AG08396 (cell line): Measurements from ENCODE around the gene AKT3.
"Not testable (repeated sequence)": the region's sequence is repeated elsewhere in the genome, so short reads cannot be mapped to it uniquely, and the experiment has no call there.

Experiments
- DNase-seq: peaks from one replicate; pipeline ENCODE4 v3.0.0; 2012; ENCODE audit warnings: low spot score, mixed read lengths

The AKT3 gene

DNA sequence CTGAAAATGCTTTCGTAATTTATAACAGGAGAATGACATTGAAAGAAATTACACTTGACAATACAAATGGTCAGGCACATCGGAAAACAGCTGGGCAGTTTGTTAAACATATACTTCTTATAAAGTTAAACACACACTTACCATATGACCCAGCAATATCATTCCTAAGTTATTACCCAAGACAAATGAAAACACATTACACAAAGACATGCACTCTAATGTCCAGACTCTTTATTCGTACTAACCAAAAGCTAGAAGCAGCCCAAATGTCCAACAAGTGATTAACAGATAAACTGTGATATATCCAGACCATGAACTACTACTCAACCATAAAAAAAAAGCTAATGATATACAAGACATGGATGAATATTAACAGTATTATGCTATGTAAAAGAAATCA is 8.5 kb downstream of the AKT3 start:
- no peak for DNase-seq

DNA sequence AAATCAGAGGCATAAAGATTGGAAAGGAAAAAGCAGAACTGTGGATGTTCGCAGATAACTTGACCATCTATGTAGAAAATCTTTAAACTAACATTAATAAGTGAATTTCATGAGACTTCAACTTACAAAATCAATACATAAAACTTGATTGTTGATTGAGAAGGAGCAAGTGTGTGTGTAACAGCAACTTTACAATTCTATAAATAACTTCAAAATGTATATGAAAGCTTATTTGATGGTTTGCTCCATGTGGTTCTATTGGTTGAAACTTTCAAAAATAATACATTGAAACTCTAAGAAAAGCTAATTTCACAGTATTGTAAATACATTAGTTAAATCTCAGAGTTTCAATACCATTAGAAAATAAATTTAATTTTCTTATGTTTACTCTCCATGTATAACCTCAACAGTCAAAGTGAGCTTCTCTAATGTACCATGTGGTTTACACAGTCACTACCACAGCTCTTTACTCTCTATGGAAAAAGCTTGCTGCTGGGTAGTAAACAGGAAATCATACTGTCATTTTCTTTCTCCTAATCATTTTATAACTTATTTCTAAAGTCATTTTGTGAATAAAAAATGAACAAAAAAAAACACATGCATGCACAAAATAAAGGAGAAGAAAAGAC is 12.0 kb downstream of the AKT3 start:
- DNase-seq = no peak

DNA sequence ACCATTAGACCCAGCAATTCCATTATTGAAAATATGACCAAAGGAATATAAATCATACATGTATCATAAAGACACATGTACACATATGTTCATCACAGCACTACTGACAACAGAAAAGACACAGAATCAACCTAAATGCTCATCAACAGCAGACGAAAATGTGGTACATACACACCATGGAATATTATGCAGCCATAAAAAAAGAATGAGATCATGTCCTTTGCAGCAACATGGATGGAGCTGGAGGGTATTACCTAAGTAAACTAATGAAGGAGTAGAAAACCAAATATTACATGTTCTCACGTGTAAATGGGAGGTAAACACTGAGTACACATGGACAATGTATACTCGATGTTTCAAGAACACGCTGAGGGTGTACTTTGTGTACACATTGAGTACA is 15.9 kb downstream of the AKT3 start:
- DNase-seq = no peak

DNA sequence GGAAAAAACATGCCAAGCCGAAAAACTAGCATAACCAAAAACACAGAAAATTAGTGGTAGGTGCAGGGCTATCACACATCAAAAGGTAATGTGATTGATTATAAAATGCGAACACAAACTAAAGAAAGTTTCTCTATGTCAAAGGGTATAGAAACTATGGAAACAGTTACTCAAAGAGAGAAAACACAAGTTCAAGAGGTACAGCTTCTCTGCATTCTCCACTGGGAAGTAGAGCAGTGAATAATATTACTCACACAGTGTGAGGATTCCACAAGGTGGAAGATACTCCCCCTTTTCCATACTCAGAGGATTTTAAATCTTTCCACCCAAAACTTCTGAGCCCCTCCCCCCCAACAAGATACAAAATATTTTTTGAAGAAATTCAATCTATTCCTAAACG is 18.6 kb downstream of the AKT3 start:
- DNase-seq = no peak

- DNase-seq = no peak
Observed at GRCh38 chr1:243827206-243827605, 22.8 kb downstream of the AKT3 start.

DNA sequence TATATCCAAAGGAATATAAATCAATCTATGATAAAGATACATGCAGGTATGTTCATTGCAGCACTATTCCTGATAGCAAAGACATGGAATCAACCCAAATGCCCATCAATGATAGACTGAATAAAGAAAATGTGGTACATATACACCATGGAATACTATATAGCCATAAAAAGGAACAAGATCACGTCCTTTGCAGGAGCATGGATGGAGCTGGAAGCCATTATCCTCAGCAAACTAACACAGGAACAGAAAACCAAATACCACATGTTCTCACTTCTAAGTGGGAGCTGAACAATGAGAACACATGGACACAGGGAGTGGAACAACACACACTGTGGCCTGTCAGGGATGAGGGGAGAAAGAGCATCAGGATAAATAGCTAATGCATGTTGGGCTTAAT is 25.1 kb downstream of the AKT3 start:
- not testable (repeated sequence) for DNase-seq

- DNase-seq = no peak
Observed at GRCh38 chr1:243821177-243821680, 28.8 kb downstream of the AKT3 start.

GRCh38 chr1:243819438-243819839 is 30.6 kb downstream of the AKT3 start:
- DNase-seq = no peak

DNA sequence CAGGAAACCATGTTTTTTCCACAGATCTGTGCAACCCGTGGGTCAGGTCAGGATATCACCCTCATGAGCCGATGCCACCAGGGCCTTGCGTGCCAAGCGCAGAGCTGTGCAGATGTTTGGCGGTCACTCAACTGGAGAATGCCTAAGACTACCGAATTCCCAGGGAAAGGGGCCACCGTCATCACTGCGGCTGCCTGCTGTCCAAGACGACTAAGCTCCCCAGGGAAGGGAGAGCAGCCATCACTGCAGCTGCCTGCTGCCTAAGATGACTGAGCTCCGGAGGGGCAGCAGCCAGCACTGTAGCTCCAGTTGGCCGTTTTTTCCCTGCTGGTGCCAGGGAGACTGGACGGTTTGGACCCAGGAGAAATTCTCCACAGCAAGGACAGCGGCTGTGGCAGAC is 31.1 kb downstream of the AKT3 start:
- no peak for DNase-seq

GRCh38 chr1:243814718-243815117 is 35.3 kb downstream of the AKT3 start:
- no peak for DNase-seq

- not testable (repeated sequence) for DNase-seq
Observed at GRCh38 chr1:243807346-243807745, 42.7 kb downstream of the AKT3 start.

DNA sequence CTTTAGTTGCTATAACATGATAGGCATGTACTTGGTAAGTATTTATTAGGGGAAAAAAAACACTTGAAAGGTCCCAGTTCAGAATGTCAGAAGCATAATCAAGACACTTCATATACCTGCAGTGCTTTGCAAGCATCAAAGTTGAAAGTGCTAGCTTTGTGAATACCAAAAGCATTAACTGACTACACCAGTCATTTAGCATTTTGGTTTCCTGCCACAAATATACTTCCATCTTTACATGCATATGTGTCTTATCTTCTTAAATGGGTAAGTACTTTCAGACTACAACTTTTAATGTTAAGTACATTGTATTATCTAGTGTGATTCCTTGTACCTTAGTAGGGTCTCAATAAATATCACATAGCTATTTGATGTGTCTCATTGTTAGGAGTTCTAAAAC is 43.7 kb downstream of the AKT3 start:
- DNase-seq = no peak

DNA sequence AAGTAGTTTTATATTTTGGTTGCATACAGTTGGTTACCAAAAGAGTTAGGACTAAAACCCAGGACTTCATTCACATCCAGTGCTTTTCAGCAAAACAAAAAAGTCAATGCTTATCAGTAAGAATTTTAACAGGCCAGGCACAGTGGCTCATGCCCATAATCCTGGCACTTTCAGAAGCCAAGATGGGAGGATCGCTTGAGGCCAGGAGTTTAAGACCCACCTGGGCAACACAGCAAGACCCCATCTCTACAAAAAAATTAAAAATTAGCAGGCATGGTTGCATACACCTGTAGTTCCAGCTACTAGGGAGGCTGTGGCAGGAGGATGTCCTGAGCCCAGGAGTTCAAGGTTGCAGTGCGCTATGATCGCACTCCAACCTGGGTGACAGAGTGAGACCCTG is 47.3 kb downstream of the AKT3 start:
- DNase-seq = no peak

DNA sequence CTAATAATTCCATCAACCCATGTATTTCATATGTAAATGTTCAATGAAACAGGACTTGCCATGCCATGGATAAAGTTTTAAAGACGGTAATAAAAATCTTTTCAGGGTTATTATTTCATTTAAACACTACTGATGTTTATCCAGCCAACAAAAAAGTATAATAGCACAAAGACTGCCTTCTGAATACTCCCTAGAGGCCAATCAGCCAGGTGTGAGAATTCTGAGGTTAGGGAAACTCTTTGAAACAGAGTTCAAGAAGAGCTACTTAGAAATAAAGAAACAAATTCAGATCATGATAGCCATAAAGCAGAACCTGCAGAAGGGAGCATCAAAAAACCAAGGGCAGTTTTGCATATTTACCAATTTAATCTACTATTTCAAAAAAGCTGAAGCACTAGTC is 48.7 kb downstream of the AKT3 start:
- DNase-seq = no peak

- DNase-seq = no peak
Observed at GRCh38 chr1:243799908-243800307, 50.1 kb downstream of the AKT3 start.

- DNase-seq = peak; percentile 68
Observed at GRCh38 chr1:243798726-243799125, 51.3 kb downstream of the AKT3 start.

DNA sequence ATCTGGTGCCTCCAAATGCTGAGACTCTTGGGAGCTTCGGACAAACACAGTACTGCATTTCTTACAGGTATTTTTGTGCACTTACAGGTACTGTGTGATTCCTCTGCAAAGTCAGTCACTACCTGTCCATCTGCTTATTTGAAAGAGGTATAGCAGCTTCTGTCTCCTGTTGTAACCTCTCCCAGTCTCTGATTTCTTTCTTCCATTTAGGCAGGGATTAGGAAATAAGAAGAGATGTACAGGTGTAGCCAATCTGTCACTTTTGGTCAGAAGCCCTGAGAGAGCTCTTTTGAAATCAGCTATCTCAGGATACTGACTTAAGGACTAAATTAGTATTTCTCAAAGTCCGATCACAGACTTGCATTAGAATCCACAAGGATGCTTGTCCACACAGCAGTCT is 54.0 kb downstream of the AKT3 start:
- no peak for DNase-seq

GRCh38 chr1:243793298-243793697 is 56.7 kb downstream of the AKT3 start:
- DNase-seq = no peak

DNA sequence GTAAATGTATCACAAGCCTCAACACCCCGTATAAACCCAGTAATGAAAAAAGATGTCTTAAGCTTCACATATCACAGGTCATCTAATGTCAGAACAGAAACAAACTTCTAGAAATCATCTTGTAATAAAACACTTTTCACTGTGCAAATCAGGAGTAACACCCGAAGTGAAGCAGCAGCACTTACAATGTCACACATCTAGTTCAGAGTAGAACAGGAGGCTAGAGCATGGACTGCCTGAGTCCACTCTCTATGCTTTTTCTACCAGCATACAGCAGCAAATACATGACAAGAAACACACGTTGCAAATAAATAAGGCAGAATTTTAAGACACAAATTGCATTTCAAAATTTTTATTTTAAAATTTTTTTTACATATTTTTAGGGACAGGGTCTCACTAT is 57.2 kb downstream of the AKT3 start:
- no peak for DNase-seq

GRCh38 chr1:243792401-243792800 is 57.6 kb downstream of the AKT3 start:
- no peak for DNase-seq

- DNase-seq = no peak
Observed at GRCh38 chr1:243791586-243792267, 58.3 kb downstream of the AKT3 start.

DNA sequence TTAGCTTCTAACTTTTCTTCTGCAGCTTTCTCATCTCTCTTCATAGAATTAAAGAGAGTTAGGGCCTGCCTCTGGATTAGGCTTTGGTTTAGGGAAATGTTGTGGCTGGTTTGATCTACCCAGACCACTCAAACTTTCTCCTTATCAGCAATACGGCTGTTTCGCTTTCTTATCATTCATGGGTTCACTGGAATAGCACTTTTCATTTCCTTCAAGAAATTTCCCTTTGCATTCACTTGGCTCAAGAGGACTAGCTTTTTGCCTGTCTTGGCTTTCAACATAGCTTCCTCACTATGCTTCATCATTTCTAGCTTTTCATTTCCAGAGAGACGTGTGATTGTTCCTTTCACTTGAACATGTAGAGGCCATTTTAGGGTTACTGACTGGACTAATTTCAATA is 59.6 kb downstream of the AKT3 start:
- DNase-seq = no peak

GRCh38 chr1:243786531-243786930 is 63.5 kb downstream of the AKT3 start:
- DNase-seq = no peak

GRCh38 chr1:243784506-243784905 is 65.5 kb downstream of the AKT3 start:
- no peak for DNase-seq
